Activated CD8-positive, alpha-beta memory T cell treated with anti-CD3 and anti-CD28 coated beads for 4 hours (primary cell): Measurements from ENCODE around the gene DCDC2B.

ENCODE experiments used
- DNase-seq, 2 donors: peaks; one replicate each; pipeline ENCODE4 v3.0.0-alpha.2; 2020; ENCODE audit warnings: low read depth in 2 of 2

The DCDC2B gene

DNA sequence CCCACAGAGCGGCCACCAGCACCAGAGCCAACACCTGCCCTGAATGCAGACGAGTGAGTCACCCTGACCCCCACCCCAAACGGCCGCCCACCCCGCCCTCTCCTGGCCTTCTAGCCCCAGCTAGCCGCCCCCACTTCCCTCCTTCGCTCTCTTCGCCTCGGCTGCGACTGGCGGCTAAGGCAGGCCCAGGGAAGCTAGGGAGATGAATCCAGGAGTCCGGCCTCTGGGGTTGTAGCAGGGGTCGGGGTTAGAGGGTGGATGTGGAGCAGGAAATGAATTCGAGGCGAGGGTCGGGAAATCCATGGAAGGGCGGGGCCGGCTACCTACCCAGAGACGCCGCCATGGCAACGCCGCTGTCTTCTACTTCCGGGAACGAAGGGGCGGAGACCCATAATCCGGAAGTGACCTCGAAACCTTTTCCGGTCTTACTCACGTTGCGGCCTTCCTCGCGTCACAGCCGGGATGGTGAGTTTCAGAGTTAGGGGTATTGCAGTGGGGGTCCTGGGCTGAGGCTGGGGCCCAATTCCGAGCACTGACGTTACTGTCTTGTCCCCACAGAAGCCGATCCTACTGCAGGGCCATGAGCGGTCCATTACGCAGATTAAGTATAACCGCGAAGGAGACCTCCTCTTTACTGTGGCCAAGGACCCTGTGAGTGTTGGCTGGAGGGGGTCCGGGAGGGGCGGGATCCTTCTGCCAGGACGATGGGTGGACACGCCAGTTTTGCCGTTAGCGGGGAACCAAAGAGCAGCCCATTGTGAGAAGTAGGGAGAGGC, 13.3 kb downstream of the DCDC2B start, which contains the start of the genes EIF3I and TMEM234:
TSS of gene EIF3I (plus strand) at position 428 of the 776 bp plus-strand sequence. CDS start at position 463, 35 bp downstream.
TSS of gene TMEM234 (minus strand) at position 374 of the 776 bp plus-strand sequence. CDS start at position 343, 31 bp downstream.
- peak; percentile 89 to 90 for DNase-seq

DNA sequence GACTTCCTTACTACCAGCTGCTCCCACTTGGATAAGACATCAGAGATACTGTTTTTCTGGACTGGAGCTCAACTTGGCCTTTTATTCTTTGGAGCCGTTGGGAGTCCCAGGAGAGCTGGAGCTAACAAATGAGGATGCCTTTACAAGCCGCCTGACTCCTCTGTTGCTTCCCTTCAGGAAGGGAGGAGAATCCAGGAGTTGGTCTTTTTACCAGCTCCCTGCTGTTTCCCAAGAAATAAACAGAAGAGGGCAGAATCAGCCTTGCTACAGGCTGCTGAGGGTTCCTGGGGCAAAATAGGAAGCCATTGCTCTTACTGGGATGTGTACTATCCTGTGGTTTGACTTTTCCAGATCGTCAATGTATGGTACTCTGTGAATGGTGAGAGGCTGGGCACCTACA, 14.8 kb downstream of the DCDC2B start:
- no peak for DNase-seq

DNA sequence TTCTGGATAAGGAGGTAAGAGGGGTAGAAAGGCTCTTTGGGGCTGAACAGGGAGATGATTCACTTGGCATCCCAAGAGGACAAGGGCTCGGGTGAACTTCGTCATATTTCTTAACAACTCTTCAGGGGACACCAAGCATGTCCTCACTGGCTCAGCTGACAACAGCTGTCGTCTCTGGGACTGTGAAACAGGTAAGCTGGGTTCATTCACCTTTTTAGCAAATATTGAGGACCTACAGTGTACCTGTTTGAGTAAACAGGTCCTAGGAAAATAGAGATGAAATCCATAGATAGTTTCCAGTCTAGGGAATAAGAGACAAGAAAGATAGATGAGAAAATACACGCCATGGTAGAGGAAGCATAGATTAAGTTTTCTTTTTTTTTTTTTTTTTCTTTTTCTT, 15.4 kb downstream of the DCDC2B start:
- no peak for DNase-seq

DNA sequence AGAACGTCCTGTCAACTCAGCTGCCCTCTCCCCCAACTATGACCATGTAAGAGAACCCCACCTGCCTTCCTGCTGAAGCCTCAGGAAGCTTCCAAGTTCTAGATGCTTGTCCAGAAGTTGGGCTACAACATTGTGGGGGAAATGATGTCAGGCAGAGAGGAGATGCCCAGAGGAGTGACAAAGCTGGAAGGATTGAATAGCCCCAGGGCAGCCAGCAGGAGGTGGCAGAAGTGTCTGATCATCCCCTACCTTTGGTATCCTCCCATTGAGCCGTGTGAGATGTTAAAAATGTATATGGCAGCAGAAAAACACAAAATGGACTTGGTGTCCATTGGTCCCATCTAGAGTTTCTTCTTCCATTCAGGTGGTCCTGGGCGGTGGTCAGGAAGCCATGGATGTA, 19.9 kb downstream of the DCDC2B start:
- DNase-seq: no peak

DNA sequence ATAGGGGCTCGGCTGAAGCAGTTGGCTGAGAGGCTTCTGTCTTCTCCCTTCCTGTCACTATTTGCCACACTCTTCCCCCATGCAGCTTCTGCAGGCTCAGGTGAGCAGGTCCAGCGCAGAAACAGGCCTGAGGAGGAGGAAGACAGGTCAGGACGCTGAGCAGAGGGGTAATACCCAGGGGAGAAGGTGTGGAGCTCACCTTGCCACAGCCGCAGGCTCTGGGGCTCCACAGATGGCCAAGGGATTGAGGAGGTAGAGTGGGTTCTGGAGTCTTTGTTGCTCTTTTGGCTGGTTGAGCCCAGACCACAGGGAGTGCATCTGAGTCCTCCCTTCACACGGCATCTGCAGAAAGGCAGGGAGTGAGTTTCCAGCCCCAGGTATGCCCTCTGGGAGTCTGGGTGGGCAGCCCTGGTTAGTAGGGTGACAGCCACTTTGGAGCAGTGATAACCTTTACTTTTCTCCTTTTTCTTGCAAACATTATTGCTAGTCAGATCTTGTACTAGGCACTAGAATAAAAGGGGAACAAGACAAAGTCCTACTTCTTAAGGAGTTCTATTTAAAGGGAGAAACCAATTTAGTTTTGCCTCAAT, 23.0 kb downstream of the DCDC2B start:
- DNase-seq: no peak

DNA sequence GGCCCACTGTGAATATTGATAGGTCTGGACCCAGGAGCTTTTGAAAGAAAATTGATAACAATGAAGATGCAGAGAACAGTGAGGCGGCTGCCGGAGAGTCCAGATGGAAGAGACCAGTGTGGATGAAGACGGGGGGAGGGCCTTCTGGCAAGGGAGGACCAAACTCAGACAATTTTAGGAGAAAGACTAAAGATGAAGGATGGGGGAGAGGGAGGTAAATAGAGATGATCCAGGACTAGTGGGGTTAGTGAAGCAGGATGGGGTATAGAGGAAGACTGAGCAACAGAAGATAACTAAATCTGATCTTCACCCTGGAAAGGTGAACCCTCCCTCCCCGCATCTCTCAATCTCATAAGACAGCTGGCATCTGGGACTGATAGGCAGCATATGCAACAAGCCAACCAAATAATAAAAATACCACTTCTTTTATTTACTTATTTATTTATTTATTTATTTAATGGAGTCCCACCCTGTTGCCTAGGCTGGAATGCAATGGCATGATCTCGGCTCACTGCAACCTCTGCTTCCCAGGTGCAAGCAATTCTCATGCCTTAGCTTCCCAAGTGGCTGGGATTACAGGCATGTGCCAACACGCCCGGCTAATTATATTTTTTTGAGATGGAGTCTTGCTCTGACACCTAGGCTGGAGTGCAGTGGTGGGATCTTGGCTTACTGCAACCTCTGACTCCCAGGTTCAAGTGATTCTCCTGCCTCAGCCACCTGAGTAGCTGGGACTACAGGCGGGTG, 23.8 kb downstream of the DCDC2B start:
- no peak for DNase-seq

DNA sequence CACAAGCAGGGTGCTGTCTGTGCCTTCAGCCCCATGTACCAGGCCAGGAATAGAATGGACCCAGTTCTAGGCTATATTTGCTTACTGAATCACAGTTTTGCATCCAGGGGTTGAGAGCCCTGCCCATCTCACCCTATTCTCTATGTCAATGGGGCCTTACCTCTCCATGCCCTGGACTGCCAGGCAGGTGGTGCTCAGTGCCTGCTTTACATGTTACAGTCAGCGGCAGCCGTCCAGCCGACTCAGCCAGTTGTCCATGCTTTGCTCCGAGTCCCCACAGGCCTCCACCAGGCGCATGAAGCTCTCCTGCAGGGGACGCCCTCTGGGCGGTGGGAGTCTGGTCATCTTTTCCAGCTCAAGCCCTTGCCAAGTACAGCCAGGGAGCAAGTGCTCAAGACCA, 25.9 kb downstream of the DCDC2B start:
- DNase-seq: no peak

DNA sequence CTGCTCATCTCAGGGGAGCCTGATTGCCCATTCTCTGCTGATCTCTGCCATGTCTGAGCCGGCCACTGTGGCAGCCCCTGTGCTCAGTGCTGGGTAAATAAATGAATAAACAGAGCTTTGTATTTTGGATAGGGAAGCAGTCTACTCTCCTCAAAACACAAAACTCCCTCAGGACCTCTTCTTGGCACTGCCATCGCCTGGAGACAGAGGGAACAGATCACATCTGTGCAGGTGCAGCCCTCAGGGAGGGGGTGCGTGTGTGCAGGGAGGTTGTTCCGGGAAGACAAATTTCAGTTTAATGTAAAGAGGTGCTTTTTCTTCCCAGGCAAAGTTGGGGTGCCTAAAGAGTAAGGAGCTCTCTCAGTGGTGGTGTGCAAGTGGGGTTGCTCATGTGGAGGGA, 30.4 kb downstream of the DCDC2B start:
- no peak for DNase-seq

DNA sequence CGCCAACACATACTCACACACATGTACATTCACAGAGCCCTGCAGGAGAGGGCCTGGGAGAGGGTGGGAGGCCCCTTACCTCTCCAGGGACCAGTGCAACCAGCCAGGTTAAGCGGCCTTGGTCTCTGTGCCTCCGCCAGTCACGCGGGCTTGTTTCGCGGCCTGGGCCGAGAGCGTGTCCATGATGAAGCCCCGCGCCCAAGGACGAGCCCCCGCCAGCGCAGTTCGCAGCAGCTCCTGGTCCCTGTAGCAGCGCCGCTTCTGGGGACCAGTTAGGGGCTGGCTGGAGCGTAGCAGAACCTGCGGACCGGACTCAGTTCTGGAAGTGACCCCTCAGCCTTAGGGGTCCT, 30.9 kb downstream of the DCDC2B start:
- DNase-seq: no peak

DNA sequence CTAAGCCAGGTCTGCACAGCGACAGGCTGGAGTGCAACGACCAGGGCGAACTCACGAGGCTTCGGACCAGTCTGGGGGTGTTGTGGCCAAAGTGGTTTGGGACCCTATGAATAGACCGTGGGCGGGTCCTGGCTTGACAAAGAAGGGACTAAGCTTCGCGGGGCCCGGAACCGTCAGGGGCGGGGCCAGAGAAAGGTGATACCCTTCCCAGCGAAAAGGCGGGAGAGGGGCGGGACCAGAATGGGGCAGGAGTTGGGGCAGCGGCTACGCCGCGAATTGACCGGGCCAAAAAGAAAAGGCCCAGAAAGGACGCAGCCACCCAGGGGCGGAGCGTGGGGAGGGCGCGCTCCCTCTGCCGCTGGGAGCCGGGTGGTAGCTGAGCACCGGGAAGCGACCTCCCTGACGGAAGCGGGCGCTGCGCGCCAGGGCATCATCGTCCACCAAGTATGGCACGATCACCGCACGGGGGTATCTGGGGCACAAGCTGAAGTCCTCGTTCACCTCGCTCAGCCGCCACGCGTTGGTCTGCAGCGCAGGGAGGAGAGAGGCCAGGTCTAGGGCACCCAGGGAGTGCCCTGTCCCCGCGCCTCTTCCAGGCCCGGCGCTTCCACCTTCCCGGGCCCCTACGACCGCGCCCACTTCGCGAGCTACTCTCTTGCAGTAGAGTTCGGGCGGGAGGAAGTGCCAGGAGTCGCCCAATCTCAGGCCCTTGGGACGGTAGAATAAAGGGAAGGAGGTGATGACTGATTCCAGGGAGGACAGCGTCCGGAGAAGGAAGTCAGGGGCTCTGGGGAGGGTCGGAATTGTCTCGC, 31.5 kb downstream of the DCDC2B start:
- peak in 1 of 2 donors; percentile 28 for DNase-seq

DNA sequence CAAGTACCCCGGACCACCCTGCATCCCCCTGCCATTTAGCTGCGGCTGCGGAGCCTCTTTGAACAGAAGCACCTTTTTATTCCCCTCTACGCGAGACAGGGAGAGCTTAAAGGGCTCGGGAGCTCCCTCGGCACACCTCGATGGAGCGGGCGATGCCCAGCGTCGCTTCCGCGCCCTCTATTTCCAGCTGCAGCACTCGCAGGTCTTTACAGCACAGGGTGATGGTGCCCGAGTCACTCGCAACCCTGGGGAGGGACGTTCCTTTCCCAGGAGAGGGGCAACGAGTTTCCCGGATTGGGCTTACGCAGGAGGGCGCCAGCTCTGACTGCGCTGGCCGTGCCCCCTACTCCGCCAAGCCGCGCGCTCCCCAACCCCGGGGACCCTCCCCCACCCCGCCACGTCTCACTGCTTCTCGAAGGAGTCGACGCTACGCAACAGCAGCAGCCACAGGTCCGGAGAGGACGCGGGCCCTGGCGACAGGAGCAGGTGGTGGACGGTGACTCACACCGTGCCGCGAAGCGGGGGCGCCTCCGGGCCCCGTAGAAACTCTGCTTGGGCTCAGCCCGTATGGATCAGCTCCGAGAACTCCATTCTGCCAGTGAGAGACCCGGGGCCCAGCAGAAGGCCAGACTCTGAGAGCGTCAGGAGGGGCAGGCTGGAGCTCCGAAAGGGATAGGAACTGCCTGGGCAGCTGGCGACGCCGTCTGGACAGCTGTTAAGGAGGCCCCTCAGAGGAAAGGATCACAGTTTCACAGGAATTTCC, 32.3 kb downstream of the DCDC2B start:
- no peak for DNase-seq

DNA sequence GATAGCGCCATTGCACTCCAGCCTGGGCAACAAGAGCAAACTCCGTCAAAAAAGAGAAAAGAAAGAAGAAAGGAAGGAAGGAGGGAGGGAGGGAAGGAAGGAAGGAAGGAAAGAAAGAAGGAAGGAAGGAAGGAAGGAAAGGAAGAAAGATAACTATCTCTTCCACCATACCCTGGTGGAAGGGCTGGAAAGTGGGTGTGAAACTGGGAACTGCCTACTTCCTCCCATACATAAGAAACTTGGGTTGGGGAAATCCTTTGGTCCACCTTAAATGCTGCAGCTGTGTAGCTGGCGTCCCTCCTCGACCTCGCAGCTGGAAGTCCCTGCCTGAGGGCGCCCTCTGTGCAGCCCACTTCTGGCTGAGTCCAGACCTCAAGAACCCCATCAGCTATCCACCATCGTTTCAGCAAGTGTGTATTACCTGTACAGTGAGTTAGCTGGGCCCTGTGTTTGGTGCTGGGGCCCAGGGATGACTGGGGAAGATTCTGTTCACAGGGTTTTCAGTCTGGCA, 33.5 kb downstream of the DCDC2B start:
- no peak for DNase-seq

DNA sequence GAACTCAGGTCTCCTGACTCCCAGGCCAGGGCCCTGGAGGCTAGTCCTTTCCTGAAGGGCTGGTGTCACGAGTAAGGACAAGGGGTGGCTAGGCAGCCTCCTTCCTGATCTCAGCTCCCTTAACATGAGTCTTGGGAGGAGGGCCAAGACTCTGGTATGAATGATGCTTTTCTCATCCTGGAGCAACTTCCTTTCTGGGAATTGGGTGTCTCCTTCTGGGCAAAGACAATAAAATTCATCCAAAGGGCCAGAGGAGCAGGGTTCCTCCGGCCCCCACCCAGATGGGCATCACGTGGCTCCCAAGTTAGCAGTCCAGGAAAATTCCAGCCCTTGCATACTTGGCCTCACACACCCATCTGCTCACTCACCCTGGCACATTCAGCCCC, 38.0 kb downstream of the DCDC2B start, which contains the start of gene FAM167B:
TSS of gene FAM167B (plus strand) at position 335 of the 386 bp plus-strand sequence. CDS start 200 bp downstream, outside the sequence.
- no peak for DNase-seq

DNA sequence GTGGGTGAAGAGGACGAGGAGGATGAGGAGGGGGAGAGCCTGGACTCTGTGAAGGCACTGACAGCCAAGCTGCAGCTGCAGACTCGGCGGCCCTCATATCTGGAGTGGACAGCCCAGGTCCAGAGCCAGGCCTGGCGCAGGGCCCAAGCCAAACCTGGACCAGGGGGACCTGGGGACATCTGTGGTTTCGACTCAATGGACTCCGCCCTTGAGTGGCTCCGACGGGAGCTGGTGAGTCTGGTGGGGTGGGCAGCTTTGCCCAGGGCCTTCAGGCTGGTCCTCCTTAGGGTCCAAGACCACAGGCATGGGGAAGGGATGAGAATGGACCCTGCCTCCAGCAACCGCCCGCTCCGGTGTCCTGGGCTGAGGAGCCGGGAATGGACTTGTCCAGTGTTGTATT, 38.6 kb downstream of the DCDC2B start:
- DNase-seq: no peak

DNA sequence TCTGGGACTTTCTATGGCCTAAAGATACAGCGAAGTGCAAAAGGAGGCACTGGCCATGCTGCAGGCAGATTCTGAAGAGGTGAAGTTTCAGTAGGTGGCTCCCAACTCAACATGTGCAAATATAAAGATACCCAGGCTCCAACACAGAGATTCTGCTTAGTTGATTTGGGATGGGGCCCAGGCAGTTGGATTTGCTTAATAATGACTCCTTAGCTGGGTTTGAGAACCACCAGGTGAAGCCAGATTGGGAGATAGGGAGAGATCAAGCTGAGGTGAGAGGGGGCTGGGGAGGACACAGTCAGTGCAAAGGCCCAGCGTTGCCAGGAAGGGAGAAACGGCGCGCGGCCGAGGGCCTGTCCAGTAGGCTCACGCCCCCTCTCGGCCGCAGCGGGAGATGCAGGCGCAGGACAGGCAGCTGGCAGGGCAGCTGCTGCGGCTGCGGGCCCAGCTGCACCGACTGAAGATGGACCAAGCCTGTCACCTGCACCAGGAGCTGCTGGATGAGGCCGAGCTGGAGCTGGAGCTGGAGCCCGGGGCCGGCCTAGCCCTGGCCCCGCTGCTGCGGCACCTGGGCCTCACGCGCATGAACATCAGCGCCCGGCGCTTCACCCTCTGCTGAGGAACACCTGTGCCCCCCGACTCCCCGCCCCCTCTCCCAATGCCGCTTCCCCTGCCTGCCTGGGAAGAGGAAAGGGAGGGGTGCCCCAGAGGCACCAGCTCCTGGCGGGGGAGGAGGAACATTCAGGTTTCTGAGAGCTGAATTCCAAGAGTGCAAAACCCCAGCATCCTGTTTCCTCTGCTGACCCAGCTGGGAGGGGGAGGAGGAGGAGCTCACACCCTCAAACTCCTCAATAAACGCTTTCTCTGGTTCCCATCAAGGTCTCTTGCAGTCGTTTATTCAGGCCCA, 39.3 kb downstream of the DCDC2B start:
- peak in 1 of 2 donors; percentile 53 for DNase-seq

DNA sequence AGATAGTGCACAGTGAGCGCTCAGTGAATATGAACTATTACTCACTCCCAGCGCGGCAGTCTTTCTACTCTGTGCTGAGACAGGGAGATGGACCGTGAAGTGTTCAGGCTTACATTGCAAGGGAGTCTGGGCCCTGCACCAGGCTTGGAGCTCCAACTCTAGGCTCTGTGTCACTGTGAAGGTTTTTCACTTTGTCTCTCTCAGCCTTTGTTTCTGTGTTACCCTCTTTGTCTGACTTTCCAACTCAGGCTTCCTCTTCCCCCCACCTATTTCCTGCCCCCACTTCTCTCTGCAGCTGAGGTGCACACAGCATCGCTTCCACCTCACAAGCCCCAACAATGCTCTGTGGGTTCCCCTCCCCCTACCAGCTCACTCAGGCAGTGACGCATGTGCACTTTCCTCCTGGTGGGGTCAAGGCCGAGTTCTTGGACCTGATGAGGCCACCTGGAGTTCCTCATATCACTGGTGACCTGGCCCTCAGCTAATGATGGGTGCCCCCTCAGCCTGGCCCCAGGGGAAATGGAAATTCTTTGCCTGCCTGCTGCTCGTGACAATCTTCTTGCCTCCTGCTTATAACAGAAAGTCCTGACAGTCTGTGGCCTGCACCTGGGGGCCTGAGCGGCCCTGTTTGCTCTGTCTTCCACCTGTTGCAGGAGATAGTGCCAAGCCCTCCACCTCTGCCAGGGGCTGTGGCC, 41.1 kb downstream of the DCDC2B start:
- DNase-seq: peak; percentile 63 to 74

DNA sequence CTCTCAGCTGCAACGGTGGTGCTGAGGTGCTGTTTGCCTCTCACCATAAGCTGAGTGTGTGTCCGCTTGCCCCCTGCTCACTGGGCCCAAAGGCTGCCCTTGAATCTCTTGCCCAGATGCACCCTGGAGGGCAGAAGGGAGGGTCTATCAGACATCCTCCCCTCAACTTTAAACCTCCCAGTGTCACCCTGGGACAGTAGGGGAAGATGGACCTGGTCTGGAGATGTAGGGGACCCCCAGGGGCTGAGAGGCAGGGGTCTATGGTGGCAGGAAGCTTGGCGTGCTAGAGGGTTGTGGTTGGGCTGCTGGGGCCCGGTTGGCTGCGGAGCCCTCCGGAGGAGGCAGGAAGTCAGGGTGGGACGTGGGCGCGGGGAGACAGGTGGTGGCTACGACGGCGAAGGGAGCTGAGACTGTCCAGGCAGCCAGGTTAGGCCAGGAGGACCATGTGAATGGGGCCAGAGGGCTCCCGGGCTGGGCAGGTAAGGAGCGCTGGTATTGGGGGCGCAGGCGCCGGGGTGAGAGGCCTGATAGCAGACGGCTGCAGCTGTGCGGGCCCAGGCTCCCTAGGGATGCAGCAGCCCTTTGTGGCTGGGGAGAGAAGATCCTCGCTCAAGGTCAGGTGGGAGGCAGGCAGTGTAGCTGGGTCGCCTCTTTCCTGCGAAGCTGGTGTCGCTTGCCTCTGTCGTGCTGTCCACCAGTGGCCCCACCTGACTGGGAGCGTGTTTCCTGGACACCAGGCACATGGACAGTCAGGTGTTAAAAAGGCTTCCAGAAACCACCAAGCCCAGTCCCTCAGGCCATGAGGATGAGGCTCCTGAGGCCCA, 42.2 kb downstream of the DCDC2B start, which contains the start of gene LCK:
TSS of gene LCK (plus strand) at position 373 of the 824 bp plus-strand sequence. CDS start 23,065 bp downstream, outside the sequence.
- DNase-seq: peak in 1 of 2 donors; percentile 43
